HCT116 (cell line): Measurements from ENCODE around the gene BPIFB4. TPM values are rescaled to one million over a fixed set of nuclear protein-coding genes. Genes with fewer than 3 reads are reported as not detected.

ENCODE experiments used
- ATAC-seq: fragments of 200-7000 bp; cut with Tn5 transposase; 2 replicates; pipeline ENCODE4 v1.9.1; 2020; ENCODE audit warnings: mild to moderate bottlenecking, moderate library complexity
- BruUV-seq: library from RNA; stranded (reverse); fragments of 400-500 nt; replicated peaks from 2 replicates; lab custom pipeline; 2021; lab: Mats Ljungman, UMichigan
- CTCF ChIA-PET: fragments of 300-600 bp; sonication (Branson Sonifier 250); formaldehyde crosslinking; loops from one replicate; lab custom pipeline; 2021; ENCODE audit warnings: antibody characterized with exemption; lab: Charles Lee
- POLR2A ChIA-PET: fragments of 300-600, 350-600 bp; sonication (Branson Sonifier 250); formaldehyde crosslinking; loops from one replicate; lab custom pipeline; 2021; ENCODE audit warnings: antibody characterized with exemption; lab: Charles Lee
- RAD21 ChIA-PET, 2 experiments: fragments of 300-600 bp; sonication (Branson Sonifier 250); formaldehyde crosslinking; loops; one replicate each; lab custom pipeline; 2023; ENCODE audit warnings: low total read pairs in 2 of 2; ENCODE audit not compliant: uncharacterized antibody in 2 of 2, unreplicated experiment in 2 of 2, low non-redundant PET in 1 of 2; lab: Charles Lee
- DNase-seq: peaks from one replicate; pipeline ENCODE4 v3.0.0-alpha.2; 2010; ENCODE audit warnings: low read depth, low spot score
- H2AFZ ChIP-seq: fragments of 200-600 bp; shearing (Covaris generic), sonication (generic); 2 replicates; pipeline ENCODE4 v1.6.1; 2017; ENCODE audit warnings: low read depth, mixed run types, mixed read lengths, antibody characterized with exemption, low read length; ENCODE audit not compliant: poor library complexity, severe bottlenecking
- H3K27ac ChIP-seq: 2 replicates; pipeline ENCODE4 v1.5.1; 2012; ENCODE audit warnings: low read depth, low read length
- H3K27me3 ChIP-seq: fragments of 200-600 bp; sonication (generic); 2 replicates; pipeline ENCODE4 v1.6.1; 2016; ENCODE audit warnings: mixed run types, low read length, mixed read lengths; ENCODE audit not compliant: insufficient read depth
- H3K36me3 ChIP-seq, 2 experiments: fragments of 200-500 bp in 1 of 2; fragments of 200-600 bp in 1 of 2; sonication (Bioruptor generic) in 1 of 2; sonication (generic) in 1 of 2; 2 replicates each; pipeline versions ENCODE4 v1.5.1 to v1.6.1; 2014 to 2016; ENCODE audit warnings: low read length in 2 of 2, inconsistent platforms in 1 of 2, mixed read lengths in 1 of 2, mixed run types in 1 of 2; ENCODE audit not compliant: insufficient read depth in 2 of 2, control insufficient read depth in 1 of 2
- H3K4me1 ChIP-seq, 2 experiments: fragments of 200-600 bp in 1 of 2; sonication (generic) in 1 of 2; 2 replicates each; pipeline versions ENCODE4 v1.5.1 to v1.6.1; 2012 to 2017; ENCODE audit warnings: low read length in 2 of 2, inconsistent platforms in 1 of 2, mild to moderate bottlenecking in 1 of 2, mixed read lengths in 1 of 2, mixed run types in 1 of 2, moderate library complexity in 1 of 2; ENCODE audit not compliant: insufficient read depth in 2 of 2, control insufficient read depth in 1 of 2
- H3K4me2 ChIP-seq: fragments of 200-600 bp; sonication (generic); 2 replicates; pipeline ENCODE4 v1.6.1; 2017; ENCODE audit warnings: mixed run types, low read length, mixed read lengths
- H3K4me3 ChIP-seq, 2 experiments: fragments of 200-600 bp in 1 of 2; sonication (generic) in 1 of 2; replicated peaks in 1 of 2; 2 replicates each; pipeline ENCODE4 v1.5.1; 2011 to 2016; ENCODE audit warnings: low read length in 2 of 2, control low read depth in 1 of 2, low read depth in 1 of 2, mild to moderate bottlenecking in 1 of 2, mixed read lengths in 1 of 2, mixed run types in 1 of 2
- H3K79me2 ChIP-seq: fragments of 200-600 bp; sonication (generic); 2 replicates; pipeline ENCODE4 v1.6.1; 2017; ENCODE audit warnings: mild to moderate bottlenecking, mixed run types, low read length, moderate library complexity, mixed read lengths; ENCODE audit not compliant: insufficient read depth
- H3K9ac ChIP-seq: fragments of 200-600 bp; sonication (generic); 2 replicates; pipeline ENCODE4 v1.6.1; 2016; ENCODE audit warnings: low read length, mixed read lengths
- H3K9me2 ChIP-seq: fragments of 200-600 bp; sonication (generic), shearing (Covaris generic); 2 replicates; pipeline ENCODE4 v1.6.1; 2017; ENCODE audit warnings: mixed run types, mild to moderate bottlenecking, moderate library complexity; ENCODE audit not compliant: insufficient read depth
- H3K9me3 ChIP-seq, 2 experiments: fragments of 200-500 bp in 1 of 2; fragments of 200-600 bp in 1 of 2; sonication (Bioruptor generic) in 1 of 2; sonication (generic) in 1 of 2; 2 replicates each; pipeline ENCODE4 v1.6.1; 2014 to 2017; ENCODE audit warnings: low read length in 2 of 2, mixed read lengths in 2 of 2, inconsistent platforms in 1 of 2, low read depth in 1 of 2, mild to moderate bottlenecking in 1 of 2, mixed run types in 1 of 2, moderate library complexity in 1 of 2; ENCODE audit not compliant: control insufficient read depth in 1 of 2, insufficient read depth in 1 of 2
- H4K20me1 ChIP-seq: fragments of 200-600 bp; sonication (generic), shearing (Covaris generic); 2 replicates; pipeline ENCODE4 v1.6.1; 2017; ENCODE audit warnings: mixed run types, mild to moderate bottlenecking, moderate library complexity; ENCODE audit not compliant: insufficient read depth
- CBX3 ChIP-seq: IDR thresholded peaks from 2 replicates; pipeline ENCODE4 v1.6.1; 2012; ENCODE audit warnings: low read depth
- CEBPB ChIP-seq: IDR thresholded peaks from 2 replicates; pipeline ENCODE4 v1.6.1; 2012; ENCODE audit warnings: low read depth
- EGR1 ChIP-seq: IDR thresholded peaks from 2 replicates; pipeline ENCODE4 v1.6.1; 2012; ENCODE audit warnings: low read depth
- ELF1 ChIP-seq: IDR thresholded peaks from 2 replicates; pipeline ENCODE4 v1.6.1; 2012; ENCODE audit warnings: low read depth, borderline replicate concordance
- EZH2phosphoT487 ChIP-seq: fragments of 200-600 bp; IDR thresholded peaks from 2 replicates; pipeline ENCODE4 v1.6.1; 2018; ENCODE audit warnings: antibody characterized with exemption, borderline replicate concordance
- FOSL1 ChIP-seq: IDR thresholded peaks from 2 replicates; pipeline ENCODE4 v1.6.1; 2012; ENCODE audit warnings: low read depth
- JUND ChIP-seq: IDR thresholded peaks from 2 replicates; pipeline ENCODE4 v1.6.1; 2012
- POLR2A ChIP-seq: IDR thresholded peaks from 2 replicates; pipeline ENCODE4 v1.7.0; 2011; ENCODE audit warnings: borderline replicate concordance; ENCODE audit not compliant: insufficient read depth, insufficient read length; ENCODE audit errors: extremely low read depth
- POLR2AphosphoS5 ChIP-seq: IDR thresholded peaks from 2 replicates; pipeline ENCODE4 v1.6.1; 2011; ENCODE audit warnings: mild to moderate bottlenecking, low read depth, low read length, moderate library complexity
- RAD21 ChIP-seq: IDR thresholded peaks from 2 replicates; pipeline ENCODE4 v1.6.1; 2012; ENCODE audit warnings: low read depth, mild to moderate bottlenecking
- TCF7L2 ChIP-seq: IDR thresholded peaks from 2 replicates; pipeline ENCODE4 v1.7.0; 2011; ENCODE audit warnings: borderline replicate concordance, inconsistent platforms; ENCODE audit not compliant: insufficient read depth, insufficient read length; ENCODE audit errors: extremely low read depth
- ZNF274 ChIP-seq: fragments of 200-500 bp; sonication (Bioruptor generic); IDR thresholded peaks from 2 replicates; pipeline ENCODE4 v1.6.1; 2014; ENCODE audit warnings: mild to moderate bottlenecking, low read depth, low read length, inconsistent platforms
- intact Hi-C: fragments of 100-400 bp; cut with micrococcal nuclease; formaldehyde crosslinking; loops from 2 replicates; pipeline ENCODE4 v1.10.0; 2022
- total RNA-seq: library from RNA; stranded (reverse); gene quantifications from one replicate; pipeline ENCODE4 v1.2.1, GENCODE V29; 2021; ENCODE audit not compliant: unreplicated experiment
- TF ChIP-seq, protein P1 (sequence below): IDR thresholded peaks from 2 replicates; pipeline ENCODE4 v1.6.1; 2012
- TF ChIP-seq, protein P2 (sequence below): IDR thresholded peaks from 2 replicates; pipeline ENCODE4 v1.6.1; 2012; ENCODE audit warnings: low read depth
- TF ChIP-seq, protein P3 (sequence below), 3 experiments: fragments of 200-600 bp in 1 of 3; sonication (generic) in 1 of 3; IDR thresholded peaks in 2 of 3; conservative IDR thresholded peaks in 1 of 3; 2 replicates each; pipeline ENCODE4 v1.5.1; 2012 to 2017; ENCODE audit warnings: low read depth in 2 of 3, low read length in 2 of 3, antibody characterized with exemption in 1 of 3, borderline replicate concordance in 1 of 3, control low read depth in 1 of 3, mild to moderate bottlenecking in 1 of 3, mixed read lengths in 1 of 3, mixed run types in 1 of 3, moderate library complexity in 1 of 3; ENCODE audit not compliant: insufficient read depth in 1 of 3
- TF ChIP-seq, protein P4 (sequence below): IDR thresholded peaks from 2 replicates; pipeline ENCODE4 v1.6.1; 2012

The BPIFB4 gene
- total RNA-seq, 1 experiment from 2014 or later: not detected

DNA sequence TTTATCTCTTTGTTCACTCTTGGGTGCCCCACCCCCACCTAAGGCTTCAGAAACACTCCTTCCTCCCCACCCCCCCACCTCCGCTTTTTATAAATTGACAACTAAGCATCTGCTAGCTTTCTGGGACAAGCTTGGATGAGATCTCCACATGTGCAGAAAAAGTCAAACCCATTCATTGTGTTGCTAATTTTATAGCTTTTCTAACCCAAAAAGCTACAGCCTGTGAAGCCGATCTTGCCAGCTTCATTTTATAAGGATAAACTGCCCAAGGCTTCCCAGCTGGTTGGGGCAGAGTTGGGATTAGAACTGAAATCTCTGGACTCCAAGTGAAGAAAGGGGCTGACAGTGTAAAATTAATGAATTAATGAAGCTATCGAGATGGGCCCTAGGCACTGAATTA is 24.1 kb downstream of the BPIFB4 start:
- Histone ChIP-seq H3K4me3 (no peak overlapping the region), H3K4me2 (no peak overlapping the region), H4K20me1 (no peaks in the 10 kb centered on the region), H3K79me2 (no peaks in the 10 kb centered on the region), H3K36me3 (no peaks in the 10 kb centered on the region), H3K27me3 (no peaks in the 10 kb centered on the region), H3K9ac (no peak overlapping the region), H3K4me1 (no peaks in the 10 kb centered on the region), H3K9me2 (no peaks in the 10 kb centered on the region), H3K9me3 (no peaks in the 10 kb centered on the region), H3K27ac (no peak overlapping the region), H2AFZ (no peak overlapping the region)
- ATAC-seq (no peak), DNase-seq (no peak)
- ChIA-PET CTCF (interaction anchor here (0.7 kb wide), 1 partner anchor 438 kb away, joined by 3 read pairs; no protein-coding TSS in a partner anchor), RAD21 (no interaction called here), POLR2A (no interaction called here)
- BruUV-seq: no TSS peak
- intact Hi-C loops: no loop called here
- TF ChIP-seq CBX3 (no peak), EGR1 (no peak), ZNF274 (no peak), TCF7L2 (no peak)
- TF ChIP-seq, protein P1, sequence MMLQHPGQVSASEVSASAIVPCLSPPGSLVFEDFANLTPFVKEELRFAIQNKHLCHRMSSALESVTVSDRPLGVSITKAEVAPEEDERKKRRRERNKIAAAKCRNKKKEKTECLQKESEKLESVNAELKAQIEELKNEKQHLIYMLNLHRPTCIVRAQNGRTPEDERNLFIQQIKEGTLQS: no peak

DNA sequence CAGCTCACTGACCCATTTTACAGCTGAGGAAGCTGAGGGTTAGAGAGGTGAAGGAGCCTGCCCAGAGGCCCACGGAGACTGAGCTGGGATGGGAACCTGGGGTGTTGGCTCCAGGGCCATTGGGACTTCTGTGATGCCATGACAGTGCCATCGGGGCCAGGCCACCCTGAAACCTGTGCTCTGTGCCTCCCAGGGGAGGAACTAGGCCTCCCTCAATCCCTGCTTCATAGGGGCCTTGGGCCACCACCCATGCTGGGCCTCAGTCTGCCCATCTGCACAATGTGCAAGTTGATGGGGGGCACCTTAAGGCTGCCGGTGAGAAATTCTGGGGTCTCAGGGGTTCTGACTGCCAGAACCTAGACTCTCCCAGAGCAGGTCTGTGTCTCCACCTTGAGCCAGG is 24.9 kb downstream of the BPIFB4 start:
- intact Hi-C loops: no loop called here
- H3K9me3 ChIP-seq: no peaks in the 10 kb centered on the region
- no peak overlapping the region for H2AFZ ChIP-seq
- BruUV-seq: no TSS peak
- no peak for DNase-seq
- H3K4me3 ChIP-seq: no peak overlapping the region
- no peaks in the 10 kb centered on the region for H4K20me1 ChIP-seq
- no peak overlapping the region for H3K9ac ChIP-seq
- H3K9me2 ChIP-seq: no peaks in the 10 kb centered on the region
- H3K4me1 ChIP-seq: no peaks in the 10 kb centered on the region
- no peaks in the 10 kb centered on the region for H3K79me2 ChIP-seq
- H3K4me2 ChIP-seq: no peak overlapping the region
- ChIA-PET RAD21 (no interaction called here), POLR2A (no interaction called here), CTCF (no interaction called here)
- no peaks in the 10 kb centered on the region for H3K36me3 ChIP-seq
- ATAC-seq: no peak
- no peaks in the 10 kb centered on the region for H3K27me3 ChIP-seq
- H3K27ac ChIP-seq: no peak overlapping the region
- TF ChIP-seq, protein P2, sequence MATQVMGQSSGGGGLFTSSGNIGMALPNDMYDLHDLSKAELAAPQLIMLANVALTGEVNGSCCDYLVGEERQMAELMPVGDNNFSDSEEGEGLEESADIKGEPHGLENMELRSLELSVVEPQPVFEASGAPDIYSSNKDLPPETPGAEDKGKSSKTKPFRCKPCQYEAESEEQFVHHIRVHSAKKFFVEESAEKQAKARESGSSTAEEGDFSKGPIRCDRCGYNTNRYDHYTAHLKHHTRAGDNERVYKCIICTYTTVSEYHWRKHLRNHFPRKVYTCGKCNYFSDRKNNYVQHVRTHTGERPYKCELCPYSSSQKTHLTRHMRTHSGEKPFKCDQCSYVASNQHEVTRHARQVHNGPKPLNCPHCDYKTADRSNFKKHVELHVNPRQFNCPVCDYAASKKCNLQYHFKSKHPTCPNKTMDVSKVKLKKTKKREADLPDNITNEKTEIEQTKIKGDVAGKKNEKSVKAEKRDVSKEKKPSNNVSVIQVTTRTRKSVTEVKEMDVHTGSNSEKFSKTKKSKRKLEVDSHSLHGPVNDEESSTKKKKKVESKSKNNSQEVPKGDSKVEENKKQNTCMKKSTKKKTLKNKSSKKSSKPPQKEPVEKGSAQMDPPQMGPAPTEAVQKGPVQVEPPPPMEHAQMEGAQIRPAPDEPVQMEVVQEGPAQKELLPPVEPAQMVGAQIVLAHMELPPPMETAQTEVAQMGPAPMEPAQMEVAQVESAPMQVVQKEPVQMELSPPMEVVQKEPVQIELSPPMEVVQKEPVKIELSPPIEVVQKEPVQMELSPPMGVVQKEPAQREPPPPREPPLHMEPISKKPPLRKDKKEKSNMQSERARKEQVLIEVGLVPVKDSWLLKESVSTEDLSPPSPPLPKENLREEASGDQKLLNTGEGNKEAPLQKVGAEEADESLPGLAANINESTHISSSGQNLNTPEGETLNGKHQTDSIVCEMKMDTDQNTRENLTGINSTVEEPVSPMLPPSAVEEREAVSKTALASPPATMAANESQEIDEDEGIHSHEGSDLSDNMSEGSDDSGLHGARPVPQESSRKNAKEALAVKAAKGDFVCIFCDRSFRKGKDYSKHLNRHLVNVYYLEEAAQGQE: no peak
- TF ChIP-seq ELF1: no peak
- TF ChIP-seq POLR2A: no peak
- no peak for TF ChIP-seq ZNF274
- no peak for TF ChIP-seq POLR2AphosphoS5
- TF ChIP-seq RAD21: no peak
- no peak for TF ChIP-seq JUND
- no peak for TF ChIP-seq FOSL1
- TF ChIP-seq, protein P3, sequence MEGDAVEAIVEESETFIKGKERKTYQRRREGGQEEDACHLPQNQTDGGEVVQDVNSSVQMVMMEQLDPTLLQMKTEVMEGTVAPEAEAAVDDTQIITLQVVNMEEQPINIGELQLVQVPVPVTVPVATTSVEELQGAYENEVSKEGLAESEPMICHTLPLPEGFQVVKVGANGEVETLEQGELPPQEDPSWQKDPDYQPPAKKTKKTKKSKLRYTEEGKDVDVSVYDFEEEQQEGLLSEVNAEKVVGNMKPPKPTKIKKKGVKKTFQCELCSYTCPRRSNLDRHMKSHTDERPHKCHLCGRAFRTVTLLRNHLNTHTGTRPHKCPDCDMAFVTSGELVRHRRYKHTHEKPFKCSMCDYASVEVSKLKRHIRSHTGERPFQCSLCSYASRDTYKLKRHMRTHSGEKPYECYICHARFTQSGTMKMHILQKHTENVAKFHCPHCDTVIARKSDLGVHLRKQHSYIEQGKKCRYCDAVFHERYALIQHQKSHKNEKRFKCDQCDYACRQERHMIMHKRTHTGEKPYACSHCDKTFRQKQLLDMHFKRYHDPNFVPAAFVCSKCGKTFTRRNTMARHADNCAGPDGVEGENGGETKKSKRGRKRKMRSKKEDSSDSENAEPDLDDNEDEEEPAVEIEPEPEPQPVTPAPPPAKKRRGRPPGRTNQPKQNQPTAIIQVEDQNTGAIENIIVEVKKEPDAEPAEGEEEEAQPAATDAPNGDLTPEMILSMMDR (IDR thresholded peaks at IDR 0.05 in 2 of 3, conservative IDR thresholded peaks at IDR 0.05 in 1 of 3; ENCODE audit: borderline replicate concordance in 1 of 3, insufficient read depth in 1 of 3, low read depth in 2 of 3, low read length in 2 of 3): no peak
- no peak for TF ChIP-seq CEBPB
- no peak for TF ChIP-seq CBX3
- TF ChIP-seq, protein P4, sequence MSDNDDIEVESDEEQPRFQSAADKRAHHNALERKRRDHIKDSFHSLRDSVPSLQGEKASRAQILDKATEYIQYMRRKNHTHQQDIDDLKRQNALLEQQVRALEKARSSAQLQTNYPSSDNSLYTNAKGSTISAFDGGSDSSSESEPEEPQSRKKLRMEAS: no peak
- no peak for TF ChIP-seq EGR1
- no peak for TF ChIP-seq EZH2phosphoT487
- no peak for TF ChIP-seq TCF7L2
